LNCAP (cell line): ENCODE results near the gene BTC.

Experiments used
- TF ChIP-seq, protein P1 (sequence below): fragments of 450-650 bp; IDR thresholded peaks from 2 replicates; pipeline ENCODE4 v1.5.1; 2017; ENCODE audit warnings: mild to moderate bottlenecking

Gene BTC

DNA sequence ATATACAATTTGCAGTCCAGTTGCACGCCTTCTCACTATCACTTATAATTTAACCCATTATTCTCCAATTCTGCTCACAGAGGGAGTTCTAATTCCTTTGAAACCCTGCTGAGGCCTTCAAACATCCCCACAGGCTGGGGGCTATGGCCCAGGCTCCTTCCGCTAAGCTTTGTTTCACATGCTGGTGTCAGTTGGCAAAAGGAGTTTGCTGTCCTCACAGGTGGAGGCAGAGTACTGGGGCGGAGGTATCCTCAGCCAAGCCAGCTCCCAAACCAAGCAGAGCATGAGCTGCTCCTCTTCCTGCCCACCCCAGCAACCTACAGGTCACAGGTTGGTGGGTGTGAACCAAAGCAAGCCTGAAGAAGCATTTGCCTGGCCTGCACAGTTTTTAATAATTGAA, 21.5 kb downstream of the BTC start:
- TF ChIP-seq, protein P1, sequence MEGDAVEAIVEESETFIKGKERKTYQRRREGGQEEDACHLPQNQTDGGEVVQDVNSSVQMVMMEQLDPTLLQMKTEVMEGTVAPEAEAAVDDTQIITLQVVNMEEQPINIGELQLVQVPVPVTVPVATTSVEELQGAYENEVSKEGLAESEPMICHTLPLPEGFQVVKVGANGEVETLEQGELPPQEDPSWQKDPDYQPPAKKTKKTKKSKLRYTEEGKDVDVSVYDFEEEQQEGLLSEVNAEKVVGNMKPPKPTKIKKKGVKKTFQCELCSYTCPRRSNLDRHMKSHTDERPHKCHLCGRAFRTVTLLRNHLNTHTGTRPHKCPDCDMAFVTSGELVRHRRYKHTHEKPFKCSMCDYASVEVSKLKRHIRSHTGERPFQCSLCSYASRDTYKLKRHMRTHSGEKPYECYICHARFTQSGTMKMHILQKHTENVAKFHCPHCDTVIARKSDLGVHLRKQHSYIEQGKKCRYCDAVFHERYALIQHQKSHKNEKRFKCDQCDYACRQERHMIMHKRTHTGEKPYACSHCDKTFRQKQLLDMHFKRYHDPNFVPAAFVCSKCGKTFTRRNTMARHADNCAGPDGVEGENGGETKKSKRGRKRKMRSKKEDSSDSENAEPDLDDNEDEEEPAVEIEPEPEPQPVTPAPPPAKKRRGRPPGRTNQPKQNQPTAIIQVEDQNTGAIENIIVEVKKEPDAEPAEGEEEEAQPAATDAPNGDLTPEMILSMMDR, result no peak

DNA sequence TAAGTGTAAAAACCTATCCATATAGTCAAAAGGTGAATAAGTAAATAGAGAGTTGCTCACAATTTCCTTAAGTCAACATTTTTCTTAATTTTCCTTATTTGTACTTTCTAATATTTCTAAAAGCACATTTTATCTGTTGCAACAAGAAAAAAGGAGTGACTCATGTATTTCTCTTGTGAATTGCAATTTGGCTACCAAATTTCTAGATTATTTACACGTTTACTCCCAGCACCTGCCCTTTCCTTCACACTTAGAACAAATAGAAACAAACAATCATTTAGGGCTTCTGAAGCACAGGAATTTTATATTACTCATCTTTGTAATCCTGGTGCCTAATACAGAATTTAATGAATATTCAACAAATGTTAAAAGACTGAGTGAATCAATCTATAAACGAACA, 22.2 kb downstream of the BTC start:
- TF ChIP-seq, protein P1, result no peak

DNA sequence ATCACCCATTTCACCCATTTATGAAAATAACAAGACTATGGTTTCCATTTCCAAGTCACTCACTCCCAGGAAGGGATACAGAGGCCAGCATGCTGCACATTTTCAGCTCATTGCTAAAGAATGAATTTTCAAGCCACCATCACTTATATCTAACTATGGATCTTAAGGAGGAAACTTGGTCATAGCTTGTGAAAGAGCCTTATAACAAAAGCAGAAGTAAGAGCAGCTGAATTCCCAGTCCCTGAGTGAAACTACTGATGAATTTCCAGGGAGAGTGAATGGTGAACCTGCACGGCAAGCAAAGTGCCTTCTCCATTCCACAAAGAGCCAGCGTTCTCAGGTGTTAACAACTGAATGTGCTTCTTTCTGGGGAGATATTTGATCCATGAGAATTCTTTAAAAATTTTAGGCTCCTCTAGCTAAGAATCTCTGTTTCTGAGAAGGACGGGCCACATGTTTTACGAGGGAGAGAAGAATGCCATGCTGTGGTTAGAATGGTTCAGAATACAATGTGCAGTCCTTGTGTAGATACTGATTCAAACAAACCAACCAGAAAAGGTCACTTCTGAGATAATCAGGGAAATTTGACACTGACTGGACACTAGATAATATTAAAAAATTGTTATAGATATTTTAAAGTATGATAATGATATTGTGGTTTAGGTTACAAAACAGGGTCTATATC, 24.0 kb downstream of the BTC start:
- TF ChIP-seq, protein P1, result no peak

DNA sequence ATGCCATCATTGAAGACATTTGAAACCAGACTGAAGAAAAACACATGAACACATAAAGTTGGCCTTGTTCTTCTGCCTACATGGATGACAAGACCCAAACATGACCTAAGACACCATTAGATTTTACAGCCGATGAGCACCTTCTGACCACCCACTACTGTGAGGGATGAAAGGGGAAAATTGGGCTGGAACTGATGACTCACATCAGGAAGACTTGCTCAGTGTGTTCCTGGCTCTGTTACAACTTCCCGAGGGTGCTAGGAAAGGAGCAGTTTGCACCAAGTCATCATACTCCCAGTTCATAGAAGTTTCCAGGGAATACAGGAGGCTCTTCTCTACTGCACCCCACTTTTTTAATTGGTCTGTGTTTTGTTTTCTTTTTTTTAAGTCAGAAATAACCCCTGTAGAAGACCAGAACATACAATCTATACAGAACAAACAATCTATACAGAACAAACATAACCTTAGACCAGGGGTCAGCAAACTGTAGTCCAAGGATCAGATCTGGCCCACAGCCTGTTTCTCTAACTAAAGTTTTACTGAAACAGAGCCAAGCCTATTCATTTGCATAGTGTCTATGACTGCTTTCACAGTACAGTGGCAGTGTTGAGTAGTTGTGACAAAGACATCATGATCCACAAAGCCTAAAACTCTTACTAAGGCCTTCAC, 25.3 kb downstream of the BTC start:
- TF ChIP-seq, protein P1, result no peak; the same call in 1 of the 2 replicates

DNA sequence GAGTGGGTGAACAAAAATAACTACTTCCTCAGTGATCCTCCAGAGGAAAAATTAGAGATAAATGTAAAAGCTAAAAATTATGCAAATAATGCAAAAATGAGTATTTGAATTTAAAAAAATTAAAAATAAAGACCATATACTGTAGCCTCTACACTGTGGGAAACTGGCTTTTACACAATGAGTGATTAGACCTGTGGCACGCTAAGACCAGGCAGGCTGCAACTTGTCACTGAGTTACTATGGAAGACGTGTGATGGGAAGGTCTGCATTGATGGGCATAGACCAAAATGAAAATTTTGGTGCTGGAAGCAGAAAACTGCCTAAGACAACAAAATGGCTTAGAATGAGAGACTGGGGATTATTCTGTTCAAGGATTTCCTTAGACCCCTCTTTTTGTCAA, 30.2 kb downstream of the BTC start:
- TF ChIP-seq, protein P1, result no peak

DNA sequence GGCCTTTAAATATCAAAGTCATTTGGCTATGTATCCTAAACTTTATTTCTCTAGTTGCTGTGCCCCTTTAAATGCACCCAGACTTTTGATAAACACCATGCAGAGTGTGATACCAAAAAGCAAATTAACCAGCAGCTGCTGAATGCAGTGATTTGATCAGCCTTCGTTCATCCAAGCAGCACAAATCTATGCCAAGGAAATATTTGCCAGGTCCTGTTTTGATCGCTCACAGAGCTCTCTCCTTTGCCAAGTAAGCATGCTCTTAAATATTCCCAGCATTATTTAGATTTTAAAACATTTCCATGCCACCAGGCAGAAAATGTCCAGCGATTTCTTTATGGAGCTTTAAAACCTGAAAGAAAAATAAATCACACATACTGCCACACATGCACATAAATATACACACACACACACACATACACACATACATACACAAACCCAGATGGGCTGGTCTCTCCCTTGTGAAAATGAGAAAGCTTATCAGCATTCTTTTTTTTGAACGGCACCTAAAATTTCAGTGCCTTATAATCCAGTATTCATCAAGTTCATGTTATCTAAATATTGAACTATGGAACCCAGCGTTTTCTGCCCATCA, 35.7 kb downstream of the BTC start:
- TF ChIP-seq, protein P1, result no peak

DNA sequence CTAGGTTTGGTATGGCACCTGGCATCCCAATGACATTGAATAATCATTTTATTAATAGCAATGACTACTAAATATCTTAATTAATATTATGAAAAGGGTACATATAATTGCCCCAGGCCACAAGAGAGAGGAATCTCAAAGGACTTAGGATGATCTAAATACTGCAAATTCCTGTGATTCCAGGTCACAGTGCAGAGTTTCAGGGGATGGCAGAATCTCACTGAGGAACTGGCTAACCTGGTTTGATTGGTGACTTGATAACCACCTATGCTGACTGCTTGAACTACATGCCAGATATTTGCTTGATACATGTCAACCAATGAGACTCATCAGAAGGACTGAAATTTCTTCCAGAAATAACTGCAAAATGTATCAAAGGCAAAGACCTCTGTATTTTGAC, 37.2 kb downstream of the BTC start:
- TF ChIP-seq, protein P1, result no peak
